MCF 10A (cell line): ENCODE measurements around the gene SEMA5A. TPM values are rescaled to one million over a fixed set of nuclear protein-coding genes. Genes with fewer than 3 reads are reported as not detected.

ENCODE experiments used
- BruUV-seq: library from RNA; stranded (reverse); fragments of 400-500 nt; replicated peaks from 2 replicates; lab custom pipeline; 2021; lab: Mats Ljungman, UMichigan
- CTCF ChIA-PET: fragments of 300-600 bp; sonication (Branson Sonifier 250); formaldehyde crosslinking; extraction: SDS; loops from one replicate; lab custom pipeline; 2021; ENCODE audit warnings: antibody characterized with exemption, inconsistent platforms; lab: Yijun Ruan, JAX
- POLR2A ChIA-PET: fragments of 300-600, 350-650 bp; sonication (Branson Sonifier 250); formaldehyde crosslinking; extraction: SDS; loops from one replicate; lab custom pipeline; 2020; ENCODE audit warnings: antibody characterized with exemption, inconsistent platforms; lab: Yijun Ruan, JAX
- DNase-seq: peaks from one replicate; pipeline ENCODE4 v3.0.0-alpha.2; 2018; ENCODE audit not compliant: unreplicated experiment
- H3K27ac Mint-ChIP-seq: one replicate; pipeline ENCODE4 v1.8.0; 2022; ENCODE audit warnings: mild to moderate bottlenecking, low read depth, mixed read lengths; ENCODE audit not compliant: unreplicated experiment
- H3K27me3 Mint-ChIP-seq: one replicate; pipeline ENCODE4 v1.8.0; 2022; ENCODE audit warnings: mixed read lengths; ENCODE audit not compliant: insufficient read depth, unreplicated experiment
- H3K36me3 Mint-ChIP-seq: one replicate; pipeline ENCODE4 v1.8.0; 2022; ENCODE audit warnings: mild to moderate bottlenecking, moderate library complexity, mixed read lengths; ENCODE audit not compliant: insufficient read depth, unreplicated experiment
- H3K4me1 Mint-ChIP-seq: one replicate; pipeline ENCODE4 v1.8.0; 2022; ENCODE audit warnings: mixed read lengths; ENCODE audit not compliant: insufficient read depth, unreplicated experiment
- H3K4me3 Mint-ChIP-seq: one replicate; pipeline ENCODE4 v1.8.0; 2022; ENCODE audit warnings: mild to moderate bottlenecking, moderate library complexity, mixed read lengths; ENCODE audit not compliant: unreplicated experiment
- H3K9me3 Mint-ChIP-seq: one replicate; pipeline ENCODE4 v1.8.0; 2022; ENCODE audit warnings: mixed read lengths; ENCODE audit not compliant: unreplicated experiment
- intact Hi-C: fragments of 100-400 bp; cut with micrococcal nuclease; formaldehyde crosslinking; loops from 2 replicates; pipeline ENCODE4 v1.14.1; 2022
- total RNA-seq: library from RNA; stranded (reverse); gene quantifications from 2 replicates; pipeline ENCODE4 v1.2.3, GENCODE V29; 2022
- TF ChIP-seq, protein P1 (sequence below): fragments of 200-600 bp; IDR thresholded peaks from one replicate; pipeline ENCODE4 v1.8.0; 2022; ENCODE audit warnings: antibody characterized with exemption, mild to moderate bottlenecking; ENCODE audit not compliant: unreplicated experiment

The SEMA5A gene
- total RNA-seq, 1 experiment from 2014 or later: 1.2 TPM

DNA sequence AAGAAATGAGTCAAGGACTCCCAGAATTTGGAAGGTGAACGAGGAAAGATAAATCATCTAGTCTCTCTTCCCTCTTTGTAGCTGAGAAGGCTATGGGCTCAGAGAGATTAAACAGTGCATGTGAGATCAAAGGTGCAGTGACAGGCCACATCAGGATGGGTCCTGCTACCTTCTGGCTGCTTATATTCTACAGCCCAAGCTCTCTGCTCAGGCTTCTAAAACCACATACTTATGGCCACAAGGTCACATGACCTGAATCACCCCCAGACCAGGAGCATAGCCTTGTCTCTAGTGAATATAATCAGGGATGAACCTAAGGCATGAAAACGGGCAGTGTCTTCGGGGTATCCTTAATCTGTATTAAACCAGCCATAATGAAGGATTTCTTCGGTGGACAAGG lies 158.9 kb downstream of the SEMA5A start:
- Mint-ChIP-seq H3K27ac (no peak overlapping the region), H3K27me3 (no peaks in the 10 kb centered on the region), H3K4me1 (no peaks in the 10 kb centered on the region), H3K9me3 (no peaks in the 10 kb centered on the region), H3K4me3 (no peak overlapping the region), H3K36me3 (peaks cover 7% of the 10 kb centered on the region)
- intact Hi-C loops: no loop called here
- no TSS peak for BruUV-seq
- CTCF ChIA-PET: interaction anchor here (0.6 to 0.9 kb wide), 2 partner anchors 11 to 13 kb away, joined by 3 to 5 read pairs; no protein-coding TSS in a partner anchor
- no peak for DNase-seq
- TF ChIP-seq, protein P1, sequence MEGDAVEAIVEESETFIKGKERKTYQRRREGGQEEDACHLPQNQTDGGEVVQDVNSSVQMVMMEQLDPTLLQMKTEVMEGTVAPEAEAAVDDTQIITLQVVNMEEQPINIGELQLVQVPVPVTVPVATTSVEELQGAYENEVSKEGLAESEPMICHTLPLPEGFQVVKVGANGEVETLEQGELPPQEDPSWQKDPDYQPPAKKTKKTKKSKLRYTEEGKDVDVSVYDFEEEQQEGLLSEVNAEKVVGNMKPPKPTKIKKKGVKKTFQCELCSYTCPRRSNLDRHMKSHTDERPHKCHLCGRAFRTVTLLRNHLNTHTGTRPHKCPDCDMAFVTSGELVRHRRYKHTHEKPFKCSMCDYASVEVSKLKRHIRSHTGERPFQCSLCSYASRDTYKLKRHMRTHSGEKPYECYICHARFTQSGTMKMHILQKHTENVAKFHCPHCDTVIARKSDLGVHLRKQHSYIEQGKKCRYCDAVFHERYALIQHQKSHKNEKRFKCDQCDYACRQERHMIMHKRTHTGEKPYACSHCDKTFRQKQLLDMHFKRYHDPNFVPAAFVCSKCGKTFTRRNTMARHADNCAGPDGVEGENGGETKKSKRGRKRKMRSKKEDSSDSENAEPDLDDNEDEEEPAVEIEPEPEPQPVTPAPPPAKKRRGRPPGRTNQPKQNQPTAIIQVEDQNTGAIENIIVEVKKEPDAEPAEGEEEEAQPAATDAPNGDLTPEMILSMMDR: no peak
- POLR2A ChIA-PET: interaction anchor here (0.5 kb wide), 1 partner anchor 11 kb away, joined by 3 read pairs; no protein-coding TSS in a partner anchor

DNA sequence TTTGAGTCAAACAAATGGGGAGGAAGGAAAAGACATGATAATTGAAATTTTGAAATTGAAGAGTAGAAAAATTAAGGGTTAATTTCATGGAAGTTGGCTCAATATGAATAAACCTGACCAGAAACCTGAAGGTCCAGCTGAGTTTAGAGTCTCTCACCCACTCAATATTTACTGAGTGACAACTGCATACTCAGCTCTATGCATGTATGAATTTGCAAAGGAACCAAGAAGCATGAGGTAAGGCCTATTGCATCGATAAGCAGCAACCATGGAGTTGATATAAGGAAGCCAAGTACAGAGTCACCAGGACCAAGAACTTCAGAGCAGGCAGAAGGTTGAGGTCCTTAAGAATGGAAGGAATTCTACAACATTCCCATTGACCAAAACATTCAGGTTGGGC lies 163.4 kb downstream of the SEMA5A start:
- Mint-ChIP-seq H3K36me3 (no peaks in the 10 kb centered on the region), H3K27me3 (no peaks in the 10 kb centered on the region), H3K27ac (no peak overlapping the region), H3K4me3 (no peak overlapping the region), H3K9me3 (peaks cover 7% of the 10 kb centered on the region), H3K4me1 (peaks cover 14% of the 10 kb centered on the region)
- DNase-seq: no peak
- TF ChIP-seq, protein P1: no peak
- BruUV-seq: no TSS peak
- intact Hi-C loops: no loop called here
- ChIA-PET POLR2A (interaction anchor here (0.9 kb wide), 1 partner anchor 19 kb away, joined by 3 read pairs; no protein-coding TSS in a partner anchor), CTCF (interaction anchor here (1.2 kb wide), 1 partner anchor 182 kb away, joined by 3 read pairs; no protein-coding TSS in a partner anchor)

DNA sequence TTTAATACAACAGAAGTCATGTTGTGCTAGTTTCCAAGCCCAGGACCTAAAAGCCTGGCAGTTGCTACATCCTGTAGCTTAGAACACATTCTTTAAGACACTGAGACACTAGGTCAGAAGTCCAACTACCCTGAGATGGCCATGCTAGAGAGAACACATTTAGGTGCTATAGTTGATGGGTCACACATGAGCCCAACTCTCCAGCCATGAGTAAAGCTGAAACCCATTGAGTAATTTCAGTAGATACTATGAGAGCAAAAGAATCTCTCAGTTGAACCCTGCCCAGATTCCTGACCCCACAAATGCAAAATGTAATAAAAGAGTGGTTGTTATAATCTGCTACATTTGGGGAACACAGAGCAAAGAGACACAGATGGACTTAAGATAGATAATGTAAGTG lies 164.4 kb downstream of the SEMA5A start:
- Mint-ChIP-seq H3K4me3 (no peak overlapping the region), H3K9me3 (peaks cover 7% of the 10 kb centered on the region), H3K27ac (no peak overlapping the region), H3K36me3 (no peaks in the 10 kb centered on the region), H3K27me3 (no peaks in the 10 kb centered on the region), H3K4me1 (peaks cover 17% of the 10 kb centered on the region)
- POLR2A ChIA-PET: interaction anchor here (1.3 kb wide), 1 partner anchor 116 kb away, joined by 3 read pairs; no protein-coding TSS in a partner anchor
- intact Hi-C loops: no loop called here
- CTCF ChIA-PET: interaction anchor here (0.6 to 1.2 kb wide), 2 partner anchors 12 to 181 kb away, joined by 3 read pairs; no protein-coding TSS in a partner anchor
- TF ChIP-seq, protein P1: no peak
- no peak for DNase-seq
- BruUV-seq: no TSS peak

DNA sequence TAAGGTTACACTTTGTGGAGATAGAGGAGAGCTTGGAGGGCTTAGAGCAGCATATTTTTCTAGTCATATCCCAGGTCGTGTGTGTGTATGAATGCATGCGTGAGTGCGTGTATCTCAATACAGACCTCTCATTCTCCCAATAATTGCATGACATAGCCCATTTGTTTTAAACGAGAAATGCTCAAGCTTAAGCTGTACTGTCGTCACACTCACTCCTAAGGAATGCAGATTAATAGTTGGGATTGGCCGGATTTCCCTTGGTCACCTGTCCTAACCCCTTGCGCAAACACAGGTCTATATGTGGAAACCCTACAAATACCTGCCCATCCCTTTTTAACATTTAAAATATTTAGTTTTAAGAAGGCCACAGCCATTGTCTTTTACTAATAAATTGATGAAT lies 165.8 kb downstream of the SEMA5A start:
- BruUV-seq: no TSS peak
- Mint-ChIP-seq H3K27ac (peak overlapping the region; percentile 85), H3K36me3 (no peaks in the 10 kb centered on the region), H3K4me3 (peak overlapping the region; percentile 25), H3K4me1 (peaks cover 29% of the 10 kb centered on the region), H3K9me3 (peaks cover 7% of the 10 kb centered on the region), H3K27me3 (no peaks in the 10 kb centered on the region)
- POLR2A ChIA-PET: interaction anchor here (1.0 kb wide), 1 partner anchor 34 kb away, joined by 3 read pairs; no protein-coding TSS in a partner anchor
- CTCF ChIA-PET: no interaction called here
- TF ChIP-seq, protein P1: no peak
- intact Hi-C loops: no loop called here
- DNase-seq: peak; percentile 92
